Mesenchymal stem cell (in vitro differentiated cells and primary cell): Measurements from ENCODE around the gene GLP1R.
"Not testable (repeated sequence)": the region's sequence is repeated elsewhere in the genome, so short reads cannot be mapped to it uniquely, and the experiment has no call there.

ENCODE experiments used
- DNase-seq: peaks from one replicate; pipeline ENCODE4 v3.0.0-alpha.2; 2013
- H2AFZ ChIP-seq: one replicate; pipeline ENCODE4 v1.6.1; 2013; ENCODE audit warnings: low read depth, mild to moderate bottlenecking, control low read depth, inconsistent platforms, low read length, moderate library complexity
- H2AK5ac ChIP-seq: 2 replicates; pipeline ENCODE4 v1.6.1; 2013; ENCODE audit warnings: low read length, moderate library complexity, mild to moderate bottlenecking, inconsistent platforms; ENCODE audit not compliant: severe bottlenecking
- H2BK120ac ChIP-seq: one replicate; pipeline ENCODE4 v1.6.1; 2013; ENCODE audit warnings: low read depth, mild to moderate bottlenecking, inconsistent platforms, low read length, moderate library complexity
- H2BK12ac ChIP-seq, 2 experiments: one replicate each; pipeline ENCODE4 v1.6.1; 2013; ENCODE audit warnings: inconsistent platforms in 2 of 2, low read length in 2 of 2, mild to moderate bottlenecking in 2 of 2, moderate library complexity in 2 of 2, control low read depth in 1 of 2
- H2BK15ac ChIP-seq: one replicate; pipeline ENCODE4 v1.6.1; 2013; ENCODE audit warnings: mild to moderate bottlenecking, low read depth, inconsistent platforms; ENCODE audit not compliant: poor library complexity, severe bottlenecking
- H2BK5ac ChIP-seq: 2 replicates; pipeline ENCODE4 v1.6.1; 2013; ENCODE audit warnings: low read depth, mild to moderate bottlenecking, low read length, control low read depth, inconsistent platforms; ENCODE audit not compliant: poor library complexity, severe bottlenecking
- H3K14ac ChIP-seq, 2 experiments: one replicate each; pipeline ENCODE4 v1.6.1; 2013; ENCODE audit warnings: inconsistent platforms in 2 of 2, low read length in 2 of 2, control low read depth in 1 of 2, mild to moderate bottlenecking in 1 of 2, moderate library complexity in 1 of 2
- H3K18ac ChIP-seq, 2 experiments: one replicate each; pipeline ENCODE4 v1.6.1; 2013; ENCODE audit warnings: inconsistent platforms in 2 of 2, low read length in 2 of 2, control low read depth in 1 of 2, low read depth in 1 of 2, mild to moderate bottlenecking in 1 of 2
- H3K23ac ChIP-seq, 2 experiments: one replicate each; pipeline ENCODE4 v1.6.1; 2013; ENCODE audit warnings: inconsistent platforms in 2 of 2, low read length in 2 of 2, mild to moderate bottlenecking in 2 of 2, moderate library complexity in 2 of 2, control low read depth in 1 of 2
- H3K27ac ChIP-seq: 2 replicates; pipeline ENCODE4 v1.5.1; 2013; ENCODE audit warnings: mild to moderate bottlenecking, moderate library complexity, low read length, control low read depth, inconsistent platforms; ENCODE audit not compliant: poor library complexity, severe bottlenecking
- H3K27me3 ChIP-seq, 2 experiments: 2 replicates each; pipeline versions ENCODE4 v1.6.1 to v1.7.0; 2013; ENCODE audit warnings: low read length in 2 of 2, mild to moderate bottlenecking in 2 of 2, moderate library complexity in 2 of 2, control low read depth in 1 of 2, inconsistent platforms in 1 of 2; ENCODE audit not compliant: control insufficient read depth in 1 of 2, insufficient read depth in 1 of 2
- H3K36me3 ChIP-seq, 2 experiments: 2 replicates each; pipeline versions ENCODE4 v1.6.1 to v1.7.0; 2013; ENCODE audit warnings: low read length in 2 of 2, control low read depth in 1 of 2, inconsistent platforms in 1 of 2, low read depth in 1 of 2, mild to moderate bottlenecking in 1 of 2; ENCODE audit not compliant: insufficient read depth in 2 of 2, control insufficient read depth in 1 of 2
- H3K4ac ChIP-seq, 2 experiments: one replicate each; pipeline ENCODE4 v1.6.1; 2013; ENCODE audit warnings: inconsistent platforms in 2 of 2, low read length in 2 of 2, mild to moderate bottlenecking in 2 of 2, moderate library complexity in 2 of 2, control low read depth in 1 of 2, low read depth in 1 of 2
- H3K4me1 ChIP-seq: 2 replicates; pipeline ENCODE4 v1.6.1; 2013; ENCODE audit warnings: low read depth, low read length, control low read depth; ENCODE audit not compliant: control insufficient read depth, insufficient read depth
- H3K4me2 ChIP-seq: 2 replicates; pipeline ENCODE4 v1.6.1; 2013; ENCODE audit warnings: low read length, mild to moderate bottlenecking, inconsistent platforms; ENCODE audit not compliant: poor library complexity, severe bottlenecking
- H3K4me3 ChIP-seq, 2 experiments: 2 replicates each; pipeline versions ENCODE4 v1.5.1 to v1.7.0; 2013; ENCODE audit warnings: low read length in 2 of 2, mild to moderate bottlenecking in 2 of 2, control low read depth in 1 of 2, low read depth in 1 of 2; ENCODE audit not compliant: insufficient read depth in 1 of 2
- H3K79me1 ChIP-seq: replicated peaks from 2 replicates; pipeline ENCODE4 v1.6.1; 2013; ENCODE audit warnings: mild to moderate bottlenecking, control low read depth, low read length, inconsistent platforms; ENCODE audit not compliant: poor library complexity, severe bottlenecking
- H3K9ac ChIP-seq: 2 replicates; pipeline ENCODE4 v1.7.0; 2013; ENCODE audit warnings: mild to moderate bottlenecking, low read length, moderate library complexity
- H3K9me3 ChIP-seq: 2 replicates; pipeline ENCODE4 v1.7.0; 2013; ENCODE audit warnings: mild to moderate bottlenecking, low read length; ENCODE audit not compliant: control insufficient read depth
- H4K8ac ChIP-seq: one replicate; pipeline ENCODE4 v1.6.1; 2013; ENCODE audit warnings: inconsistent platforms, mild to moderate bottlenecking, low read length, moderate library complexity
- H4K91ac ChIP-seq: one replicate; pipeline ENCODE4 v1.6.1; 2013; ENCODE audit warnings: mild to moderate bottlenecking, low read length, inconsistent platforms
- WGBS: methylation state at CpG from one replicate; pipeline ENCODE4 v1.1.7; 2013; ENCODE audit warnings: mixed read lengths; 5-methylcytosine and 5-hydroxymethylcytosine counted together

The GLP1R gene

GRCh38 chr6:39134761-39135160, 86.2 kb downstream of the GLP1R start:
- not testable (repeated sequence) for H2BK12ac ChIP-seq, H2AFZ ChIP-seq, H3K14ac ChIP-seq, DNase-seq, H3K27ac ChIP-seq, H3K4me3 ChIP-seq, H3K9ac ChIP-seq, H3K18ac ChIP-seq, H2BK15ac ChIP-seq, H3K36me3 ChIP-seq, H3K79me1 ChIP-seq, H3K23ac ChIP-seq, H3K4ac ChIP-seq, H2BK120ac ChIP-seq, H3K27me3 ChIP-seq, H4K91ac ChIP-seq, H2BK5ac ChIP-seq, H2AK5ac ChIP-seq, H3K4me2 ChIP-seq, H3K4me1 ChIP-seq, H4K8ac ChIP-seq
- WGBS: 28% methylated on average over 3 of the region's 3 CpGs
- H3K9me3 ChIP-seq: peaks cover 17% of the 10 kb centered on the region

- DNase-seq, H3K4me2 ChIP-seq, H3K4me1 ChIP-seq, H3K36me3 ChIP-seq, H3K27ac ChIP-seq, H3K23ac ChIP-seq, H3K79me1 ChIP-seq, H3K27me3 ChIP-seq, H2AK5ac ChIP-seq, H2AFZ ChIP-seq, H2BK15ac ChIP-seq, H3K9ac ChIP-seq, H2BK120ac ChIP-seq, H3K4ac ChIP-seq, H2BK12ac ChIP-seq, H2BK5ac ChIP-seq, H3K18ac ChIP-seq, H3K14ac ChIP-seq, H4K91ac ChIP-seq, H3K4me3 ChIP-seq: not testable (repeated sequence)
- WGBS: 78% methylated on average over 3 of the region's 7 CpGs
- Histone ChIP-seq H3K9me3 (peaks cover 20% of the 10 kb centered on the region), H4K8ac (peak overlapping the region; percentile 41)
These were observed 87.6 kb downstream of the GLP1R start for GRCh38 chr6:39136207-39136606.

GRCh38 chr6:39137245-39137644, 88.7 kb downstream of the GLP1R start:
- H2BK120ac ChIP-seq: no peak overlapping the region
- H3K4me2 ChIP-seq: no peak overlapping the region
- H3K4ac ChIP-seq: no peak overlapping the region
- no peak overlapping the region for H2AFZ ChIP-seq
- no peak overlapping the region for H2AK5ac ChIP-seq
- no peak overlapping the region for H3K14ac ChIP-seq
- no peaks in the 10 kb centered on the region for H3K79me1 ChIP-seq
- no peak overlapping the region for H4K8ac ChIP-seq
- H3K27ac ChIP-seq: no peak overlapping the region
- peaks cover 20% of the 10 kb centered on the region for H3K9me3 ChIP-seq
- DNase-seq: peak; percentile 53
- WGBS: 13% methylated on average over 2 of the region's 2 CpGs
- no peak overlapping the region for H2BK15ac ChIP-seq
- H3K4me1 ChIP-seq: no peaks in the 10 kb centered on the region
- no peak overlapping the region for H2BK5ac ChIP-seq
- H4K91ac ChIP-seq: no peak overlapping the region
- H3K4me3 ChIP-seq: no peak overlapping the region
- no peak overlapping the region for H3K18ac ChIP-seq
- no peak overlapping the region for H2BK12ac ChIP-seq
- no peak overlapping the region for H3K9ac ChIP-seq
- H3K36me3 ChIP-seq: no peaks in the 10 kb centered on the region
- H3K23ac ChIP-seq: no peak overlapping the region
- H3K27me3 ChIP-seq: peaks cover 0 to 2% of the 10 kb centered on the region in 2 experiments
